Suprapubic skin (tissue), 4 donors: ENCODE data around the gene DDAH1. TPM values are rescaled to one million over a fixed set of nuclear protein-coding genes. Genes with fewer than 3 reads are reported as not detected.

Experiments
- DNase-seq, 2 donors: peaks; one replicate each; pipeline ENCODE4 v3.0.0-alpha.2; 2019; ENCODE audit warnings: low spot score in 2 of 2
- H3K27ac ChIP-seq: fragments of 200-600 bp; sonication (generic); one replicate; pipeline ENCODE4 v1.5.1; 2019
- H3K27me3 ChIP-seq: fragments of 200-600 bp; sonication (generic); one replicate; pipeline ENCODE4 v1.5.1; 2019
- H3K36me3 ChIP-seq: fragments of 200-600 bp; sonication (generic); one replicate; pipeline ENCODE4 v1.5.1; 2019
- H3K4me1 ChIP-seq: fragments of 200-600 bp; sonication (generic); one replicate; pipeline ENCODE4 v1.5.1; 2019
- H3K4me3 ChIP-seq: fragments of 200-600 bp; sonication (generic); one replicate; pipeline ENCODE4 v1.5.1; 2019; ENCODE audit warnings: mild to moderate bottlenecking
- H3K9me3 ChIP-seq: fragments of 200-600 bp; sonication (generic); one replicate; pipeline ENCODE4 v1.5.1; 2019
- EP300 ChIP-seq: sonication (generic); formaldehyde crosslinking; IDR thresholded peaks from one replicate; pipeline ENCODE4 v1.6.1; 2017; ENCODE audit warnings: antibody characterized with exemption
- POLR2A ChIP-seq, 2 donors: fragments of 450-650 bp; IDR thresholded peaks; one replicate each; pipeline ENCODE4 v1.6.1; 2017; ENCODE audit warnings: antibody characterized with exemption in 2 of 2, mild to moderate bottlenecking in 2 of 2, moderate library complexity in 2 of 2
- POLR2AphosphoS5 ChIP-seq, 3 donors: sonication (generic); formaldehyde crosslinking; IDR thresholded peaks; one replicate each; pipeline ENCODE4 v1.6.1; 2017; ENCODE audit warnings: antibody characterized with exemption in 3 of 3
- WGBS: methylation state at CpG from one replicate; pipeline ENCODE4 v1.1.5; 2018; 5-methylcytosine and 5-hydroxymethylcytosine counted together
- total RNA-seq, 4 donors: library from RNA; depleted of rRNA; stranded (reverse); fragments of >200 nt; gene quantifications; one replicate each; pipeline ENCODE4 v1.1.0, GENCODE V29; 2016
- TF ChIP-seq, protein P1 (sequence below), 2 donors: fragments of 200-600 bp in 1 of 2; fragments of 450-650 bp in 1 of 2; sonication (generic) in 1 of 2; IDR thresholded peaks; one replicate each; pipeline ENCODE4 v1.5.1; 2016 to 2019; ENCODE audit warnings: antibody characterized with exemption in 2 of 2, mild to moderate bottlenecking in 1 of 2, moderate library complexity in 1 of 2

The DDAH1 gene
- total RNA-seq, 4 donors from 2014 or later, result 10.4 to 19.6 (median 15.5) TPM

DNA sequence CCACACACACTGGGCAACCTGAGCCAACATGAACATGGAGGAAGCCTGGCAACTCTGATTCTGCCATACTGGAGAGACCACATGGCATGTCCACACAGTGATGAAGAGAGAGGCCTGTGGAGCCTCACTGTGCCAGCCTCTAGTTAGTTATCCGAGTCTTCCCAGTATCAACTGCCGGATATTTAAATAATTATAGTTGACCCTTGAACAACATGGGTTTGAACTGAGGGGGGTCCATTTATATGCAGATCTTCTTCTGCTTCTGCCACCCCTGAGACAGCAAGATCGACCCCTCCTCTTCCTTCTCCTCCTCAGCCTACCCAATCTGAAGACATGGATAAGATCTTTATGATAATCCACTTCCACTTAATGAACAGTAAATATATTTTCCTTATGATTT is 27.8 kb downstream of the DDAH1 start:
- Histone ChIP-seq H3K9me3 (no peaks in the 10 kb centered on the region), H3K27ac (no peak overlapping the region), H3K36me3 (no peaks in the 10 kb centered on the region), H3K4me3 (no peak overlapping the region), H3K27me3 (no peaks in the 10 kb centered on the region), H3K4me1 (peaks cover 4% of the 10 kb centered on the region)
- no peak for DNase-seq
- WGBS, result 96% methylated on average over 3 of the region's 3 CpGs
- TF ChIP-seq POLR2A (IDR thresholded peaks at IDR 0.05), result no peak
- TF ChIP-seq POLR2AphosphoS5 (IDR thresholded peaks at IDR 0.05), result no peak
- TF ChIP-seq, protein P1, sequence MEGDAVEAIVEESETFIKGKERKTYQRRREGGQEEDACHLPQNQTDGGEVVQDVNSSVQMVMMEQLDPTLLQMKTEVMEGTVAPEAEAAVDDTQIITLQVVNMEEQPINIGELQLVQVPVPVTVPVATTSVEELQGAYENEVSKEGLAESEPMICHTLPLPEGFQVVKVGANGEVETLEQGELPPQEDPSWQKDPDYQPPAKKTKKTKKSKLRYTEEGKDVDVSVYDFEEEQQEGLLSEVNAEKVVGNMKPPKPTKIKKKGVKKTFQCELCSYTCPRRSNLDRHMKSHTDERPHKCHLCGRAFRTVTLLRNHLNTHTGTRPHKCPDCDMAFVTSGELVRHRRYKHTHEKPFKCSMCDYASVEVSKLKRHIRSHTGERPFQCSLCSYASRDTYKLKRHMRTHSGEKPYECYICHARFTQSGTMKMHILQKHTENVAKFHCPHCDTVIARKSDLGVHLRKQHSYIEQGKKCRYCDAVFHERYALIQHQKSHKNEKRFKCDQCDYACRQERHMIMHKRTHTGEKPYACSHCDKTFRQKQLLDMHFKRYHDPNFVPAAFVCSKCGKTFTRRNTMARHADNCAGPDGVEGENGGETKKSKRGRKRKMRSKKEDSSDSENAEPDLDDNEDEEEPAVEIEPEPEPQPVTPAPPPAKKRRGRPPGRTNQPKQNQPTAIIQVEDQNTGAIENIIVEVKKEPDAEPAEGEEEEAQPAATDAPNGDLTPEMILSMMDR (IDR thresholded peaks at IDR 0.05), result no peak
- TF ChIP-seq EP300, result no peak

- no peak for DNase-seq
- no peak overlapping the region for H3K4me3 ChIP-seq
- 90% methylated on average over 5 of the region's 5 CpGs for WGBS
- no peak overlapping the region for H3K27ac ChIP-seq
- H3K36me3 ChIP-seq, result no peaks in the 10 kb centered on the region
- H3K27me3 ChIP-seq, result no peaks in the 10 kb centered on the region
- no peaks in the 10 kb centered on the region for H3K4me1 ChIP-seq
- TF ChIP-seq EP300 (no peak), POLR2A (IDR thresholded peaks at IDR 0.05) (no peak)
- TF ChIP-seq, protein P1 (IDR thresholded peaks at IDR 0.05), result no peak
- no peaks in the 10 kb centered on the region for H3K9me3 ChIP-seq
Measured at GRCh38 chr1:85433096-85433495, 31.9 kb downstream of the DDAH1 start.

GRCh38 chr1:85428471-85429089 is 36.4 kb downstream of the DDAH1 start:
- no peaks in the 10 kb centered on the region for H3K36me3 ChIP-seq
- no peak for DNase-seq
- H3K27me3 ChIP-seq, result no peaks in the 10 kb centered on the region
- WGBS, result 74% methylated on average over 2 of the region's 2 CpGs
- H3K27ac ChIP-seq, result no peak overlapping the region
- no peak overlapping the region for H3K4me3 ChIP-seq
- H3K4me1 ChIP-seq, result no peaks in the 10 kb centered on the region
- TF ChIP-seq POLR2A (IDR thresholded peaks at IDR 0.05) (no peak), POLR2AphosphoS5 (IDR thresholded peaks at IDR 0.05) (no peak), EP300 (no peak)
- TF ChIP-seq, protein P1 (IDR thresholded peaks at IDR 0.05), result no peak
- no peaks in the 10 kb centered on the region for H3K9me3 ChIP-seq

DNA sequence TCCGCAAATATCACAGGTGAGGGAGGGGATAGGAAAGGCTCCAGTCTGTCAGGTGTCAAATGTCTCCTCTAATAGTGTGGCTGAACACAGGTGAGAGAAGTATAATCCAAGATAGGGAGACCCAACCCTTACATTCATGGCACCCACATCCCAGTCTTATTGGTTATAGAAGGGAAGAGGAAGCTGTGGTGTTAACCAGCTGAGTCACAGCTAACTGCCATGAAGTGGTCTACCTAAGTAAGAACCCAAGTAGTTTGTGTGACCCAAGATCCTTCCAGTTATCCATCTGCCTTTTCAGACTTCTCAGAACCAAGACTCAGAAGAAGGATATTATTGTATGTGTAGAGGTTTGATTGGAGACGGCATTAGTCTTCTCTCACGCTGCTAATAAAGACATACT is 37.1 kb downstream of the DDAH1 start:
- H3K36me3 ChIP-seq, result no peaks in the 10 kb centered on the region
- H3K27me3 ChIP-seq, result no peaks in the 10 kb centered on the region
- no peaks in the 10 kb centered on the region for H3K9me3 ChIP-seq
- H3K4me3 ChIP-seq, result no peak overlapping the region
- no peak for DNase-seq
- no peak overlapping the region for H3K27ac ChIP-seq
- 78% methylated on average over 3 of the region's 3 CpGs for WGBS
- TF ChIP-seq POLR2A (IDR thresholded peaks at IDR 0.05) (no peak), POLR2AphosphoS5 (IDR thresholded peaks at IDR 0.05) (no peak), EP300 (no peak)
- TF ChIP-seq, protein P1 (IDR thresholded peaks at IDR 0.05), result no peak
- H3K4me1 ChIP-seq, result no peaks in the 10 kb centered on the region

DNA sequence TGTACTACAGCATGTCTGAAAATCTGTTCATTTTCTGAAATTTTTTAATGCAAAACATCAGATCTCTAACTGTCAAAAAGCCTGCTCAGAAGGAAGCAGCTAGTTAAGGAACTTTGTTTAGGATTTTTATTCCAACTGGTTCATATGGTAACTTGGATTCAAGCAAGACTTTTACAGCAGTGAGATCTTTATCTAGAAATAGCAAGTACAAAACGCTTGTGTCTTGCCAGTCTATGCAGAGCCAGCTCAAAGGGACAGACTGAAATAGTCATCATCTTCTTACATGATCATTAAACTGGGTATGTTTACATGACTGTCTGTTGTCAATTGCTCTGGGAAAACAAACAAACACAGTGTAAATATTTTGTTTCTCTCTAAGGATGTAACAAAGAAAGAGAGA is 37.6 kb downstream of the DDAH1 start:
- Histone ChIP-seq H3K9me3 (no peaks in the 10 kb centered on the region), H3K27me3 (no peaks in the 10 kb centered on the region), H3K4me3 (no peak overlapping the region), H3K4me1 (no peaks in the 10 kb centered on the region), H3K36me3 (no peaks in the 10 kb centered on the region), H3K27ac (no peak overlapping the region)
- TF ChIP-seq, protein P1 (IDR thresholded peaks at IDR 0.05), result no peak
- TF ChIP-seq EP300 (no peak), POLR2A (IDR thresholded peaks at IDR 0.05) (no peak), POLR2AphosphoS5 (IDR thresholded peaks at IDR 0.05) (no peak)
- no peak for DNase-seq
- WGBS, result 17% methylated on average over 1 of the region's 1 CpG
